Fibroblast of skin of right quadriceps (primary cell): ENCODE measurements around the gene GALNT7.
A peak's percentile ranks its signal among the peaks of the same experiment; 100 is the strongest.
"Not testable (repeated sequence)": the region's sequence is repeated elsewhere in the genome, so short reads cannot be mapped to it uniquely, and the experiment has no call there.

ENCODE experiments used
- DNase-seq: peaks from one replicate; pipeline ENCODE4 v3.0.0-alpha.2; 2013

The GALNT7 gene

GRCh38 chr4:173168396-173169177, at the start of gene GALNT7:
Gene GALNT7 (plus strand): TSS chr4:173168811. CDS start chr4:173168836, 25 bp downstream.
- peak; percentile 48 for DNase-seq

DNA sequence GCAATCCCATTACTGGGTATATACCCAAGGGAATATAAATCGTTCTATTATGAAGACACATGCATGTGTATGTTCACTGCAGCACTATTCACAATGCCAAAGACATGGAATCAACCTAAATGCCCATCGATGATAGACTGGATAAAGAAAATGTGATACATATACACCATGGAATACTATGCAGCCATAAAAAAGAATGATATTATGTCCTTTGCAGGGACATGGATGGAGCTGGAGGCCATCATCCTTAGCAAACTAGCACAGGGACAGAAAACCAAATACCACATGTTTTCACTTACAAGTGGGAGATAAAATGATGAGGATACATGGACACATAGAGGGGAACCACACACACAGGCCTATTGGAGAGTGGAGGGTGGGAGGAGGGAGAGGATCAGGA, 49.8 kb upstream of the GALNT7 start:
- DNase-seq: not testable (repeated sequence)

DNA sequence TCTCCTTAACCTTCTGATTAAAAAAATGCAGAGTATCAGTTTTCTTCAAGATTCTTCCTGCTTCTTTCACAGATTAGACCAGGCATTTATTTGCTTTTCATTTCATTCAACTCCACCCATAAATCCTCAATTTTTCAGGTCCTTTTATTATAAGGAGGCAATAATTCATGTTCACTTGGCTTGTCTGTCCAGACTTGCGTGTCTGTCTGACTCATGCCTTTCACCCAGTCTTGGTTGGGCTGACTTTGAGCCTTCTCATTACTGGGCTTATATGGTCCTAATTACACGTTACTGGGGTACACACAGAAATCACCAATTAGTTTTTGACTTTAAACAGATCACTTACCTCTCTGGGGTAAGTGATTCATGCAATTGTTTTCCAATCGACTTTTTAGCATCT, 48.8 kb upstream of the GALNT7 start:
- peak; percentile 1 for DNase-seq

DNA sequence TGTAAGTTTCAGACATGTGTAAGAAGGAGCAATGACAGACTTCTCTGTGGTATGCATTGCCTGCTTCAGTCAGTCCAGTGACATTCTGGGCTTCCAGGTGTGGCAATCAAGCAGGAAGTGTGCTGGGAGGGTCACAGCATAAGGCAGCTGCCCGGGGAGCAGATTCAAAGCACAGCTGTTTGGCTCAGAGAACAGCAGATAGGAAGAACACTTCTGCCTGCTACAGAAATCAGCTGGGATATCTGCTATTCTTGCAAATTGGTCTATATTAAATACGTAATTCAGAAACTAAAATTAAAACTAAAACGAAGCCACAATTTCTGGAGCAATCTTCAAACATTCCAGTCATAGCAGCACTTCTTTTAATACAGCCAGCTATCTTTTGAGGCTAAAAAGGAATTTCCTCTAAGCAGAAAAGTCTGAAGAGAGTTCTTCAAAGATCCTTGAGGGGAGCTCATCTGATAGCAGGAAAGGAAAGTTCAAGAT, 47.5 kb upstream of the GALNT7 start:
- peak; percentile 34 for DNase-seq

GRCh38 chr4:173124209-173124865, 44.3 kb upstream of the GALNT7 start:
- DNase-seq: no peak

DNA sequence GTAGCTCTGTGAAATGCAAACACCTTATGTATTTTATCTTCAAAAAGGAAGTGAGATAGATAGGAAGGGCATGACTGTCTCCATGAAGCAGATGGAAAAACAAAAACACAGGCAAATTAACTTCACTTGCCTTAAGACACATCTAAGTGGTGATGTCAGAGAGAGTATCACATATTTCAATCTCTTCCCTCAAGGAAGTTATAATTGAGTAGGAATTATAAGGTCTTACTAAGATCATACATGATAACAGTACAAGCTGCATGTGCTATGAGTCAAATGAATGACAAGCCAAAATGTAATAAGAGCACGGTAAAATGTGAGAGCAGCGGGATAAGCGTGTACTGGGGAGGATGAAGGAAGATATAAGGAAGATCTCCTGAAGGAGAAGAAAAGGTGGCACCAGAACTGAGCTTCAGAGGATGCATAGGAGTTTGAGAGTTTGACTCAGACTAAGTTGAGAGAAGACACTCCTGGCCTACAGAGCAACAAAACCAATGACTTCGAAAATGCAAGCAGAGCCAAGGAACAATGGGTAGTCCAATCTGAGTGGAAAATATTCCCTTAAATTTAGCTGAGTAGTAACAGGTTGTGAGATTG, 43.3 kb upstream of the GALNT7 start:
- no peak for DNase-seq

DNA sequence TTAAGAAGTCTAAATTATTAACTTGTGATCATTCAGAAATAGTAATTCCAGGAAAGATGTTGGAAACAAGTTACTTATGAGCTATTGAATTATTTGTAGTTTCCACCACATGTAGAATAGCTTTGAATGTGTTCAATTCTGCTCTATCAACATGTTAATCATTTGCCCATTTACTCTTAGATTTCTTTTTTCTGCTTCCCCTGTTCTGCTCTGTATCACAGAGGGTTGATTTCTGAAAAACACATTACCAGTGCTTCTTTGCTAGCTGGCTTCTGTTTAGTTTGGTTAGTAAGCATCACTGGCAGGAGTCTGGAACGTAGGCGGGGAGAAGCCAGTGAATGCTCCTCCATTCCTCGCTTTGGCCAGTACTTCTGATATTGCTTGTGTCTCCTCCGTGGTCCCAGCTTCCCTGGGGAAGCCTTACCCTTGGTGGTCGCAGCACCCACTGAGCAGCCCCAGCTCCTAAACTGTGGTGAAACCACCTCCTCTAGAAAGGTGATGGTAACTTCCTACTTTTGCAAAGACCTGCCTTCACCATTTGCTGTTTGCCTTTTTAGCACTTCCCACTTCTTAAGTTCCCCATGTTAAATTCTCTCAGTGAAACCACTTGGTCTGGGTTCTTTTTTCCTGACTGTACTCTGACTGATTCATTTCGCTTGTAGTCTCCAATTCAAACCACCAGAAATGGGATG, 40.3 kb upstream of the GALNT7 start:
- no peak for DNase-seq

DNA sequence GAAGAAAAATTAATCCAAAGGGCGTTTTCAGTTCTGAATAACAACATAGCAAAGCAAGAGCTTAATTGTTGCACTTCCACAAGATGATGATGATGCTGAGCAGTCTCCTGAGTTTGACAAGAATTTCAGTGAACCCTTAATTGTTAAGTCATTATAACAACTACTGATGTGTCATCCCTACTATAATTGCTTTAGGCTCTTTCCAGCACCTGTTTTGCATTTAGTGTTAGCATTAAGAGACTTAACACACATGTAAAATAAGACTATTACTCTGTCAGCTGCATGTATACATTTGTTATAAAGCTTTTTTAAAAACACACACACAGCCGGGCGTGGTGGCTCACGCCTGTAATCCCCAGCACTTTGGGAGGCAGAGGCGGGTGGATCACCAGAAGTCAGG, 37.9 kb upstream of the GALNT7 start:
- peak; percentile 12 for DNase-seq

GRCh38 chr4:173134426-173134825, 34.2 kb upstream of the GALNT7 start:
- DNase-seq: no peak

- peak; percentile 13 for DNase-seq
Measured at GRCh38 chr4:173135241-173135847, 33.3 kb upstream of the GALNT7 start.

DNA sequence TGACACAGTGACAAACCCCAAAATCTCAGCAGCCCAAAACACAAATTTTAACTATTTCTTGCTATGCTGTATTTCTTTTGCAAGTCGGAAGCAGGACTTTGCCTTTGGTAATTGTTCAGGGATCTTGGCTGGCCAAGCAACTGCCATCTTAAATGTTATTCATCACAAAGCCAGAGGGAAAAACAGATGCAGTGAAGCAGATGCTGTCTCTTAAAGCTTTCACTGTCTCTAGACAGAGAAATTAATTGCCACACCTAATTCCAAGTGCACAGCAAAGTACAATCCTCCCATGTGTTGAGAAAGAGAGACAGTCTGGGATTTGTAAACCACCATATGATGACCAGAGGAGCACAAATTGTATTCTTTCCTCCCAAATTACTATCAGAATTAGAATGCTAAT, 30.0 kb upstream of the GALNT7 start:
- no peak for DNase-seq

DNA sequence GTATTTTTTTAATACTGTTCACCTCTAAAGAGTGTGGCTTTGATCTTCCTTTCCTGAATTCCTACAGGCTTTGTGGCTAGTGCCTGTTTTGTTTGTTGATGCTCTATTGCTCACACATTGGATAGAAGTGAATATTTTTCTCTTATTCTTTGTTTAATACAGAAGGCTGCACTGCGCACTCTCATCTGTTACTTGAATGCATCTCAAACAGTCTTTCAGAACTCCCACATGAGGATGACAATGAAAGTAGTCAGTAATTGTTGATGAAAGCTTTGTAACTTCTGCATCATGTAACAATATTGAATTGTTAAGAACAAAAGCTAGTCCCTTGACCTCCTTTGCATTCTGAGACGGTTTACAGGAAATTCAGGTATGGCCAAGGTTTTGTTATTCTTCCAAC, 29.1 kb upstream of the GALNT7 start:
- DNase-seq: no peak

DNA sequence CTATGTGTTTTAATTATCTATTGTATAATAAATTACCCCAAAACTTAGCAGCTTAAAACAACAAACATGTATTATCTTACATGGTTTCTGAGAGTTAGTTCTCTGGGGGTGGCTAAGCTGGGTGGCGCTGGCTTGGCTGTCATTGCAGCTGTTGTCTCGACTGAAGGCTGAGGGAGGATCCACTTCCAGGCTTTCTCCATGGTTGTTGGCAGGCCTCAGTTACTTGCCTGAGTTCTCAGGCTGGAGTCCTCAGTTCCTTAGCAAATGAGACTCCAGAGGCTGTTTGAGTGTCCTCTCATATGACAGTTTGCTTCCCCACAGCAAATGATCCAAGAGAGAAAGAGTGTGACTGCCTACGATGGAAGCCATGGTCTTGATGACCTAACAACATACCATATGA, 23.5 kb upstream of the GALNT7 start:
- DNase-seq: no peak

GRCh38 chr4:173146456-173146855, 22.2 kb upstream of the GALNT7 start:
- no peak for DNase-seq

DNA sequence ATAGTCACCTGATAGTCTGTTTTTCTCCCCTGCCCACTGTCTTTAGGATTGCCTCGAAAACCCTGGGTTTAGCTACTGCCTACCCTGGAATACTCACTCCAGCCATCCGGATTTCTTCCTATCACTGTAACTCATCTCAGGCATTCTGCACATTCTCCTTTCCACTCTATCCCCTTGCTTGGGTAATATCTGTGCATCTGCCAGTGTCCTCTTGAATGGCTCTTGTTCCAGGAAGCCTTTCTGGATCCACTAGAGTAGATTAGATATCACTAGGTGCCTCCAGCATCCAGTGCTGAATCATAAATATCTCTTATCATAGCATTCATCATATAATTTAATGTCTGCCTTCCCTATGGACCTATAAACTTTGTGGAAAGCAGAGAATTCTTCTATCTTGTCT, 17.1 kb upstream of the GALNT7 start:
- DNase-seq: no peak

- DNase-seq: no peak
Measured at GRCh38 chr4:173152104-173152503, 16.5 kb upstream of the GALNT7 start.

- no peak for DNase-seq
Measured at GRCh38 chr4:173153445-173153844, 15.2 kb upstream of the GALNT7 start.

- DNase-seq: no peak
Measured at GRCh38 chr4:173159791-173160190, 8.8 kb upstream of the GALNT7 start.

GRCh38 chr4:173160871-173161270, 7.7 kb upstream of the GALNT7 start:
- DNase-seq: no peak

DNA sequence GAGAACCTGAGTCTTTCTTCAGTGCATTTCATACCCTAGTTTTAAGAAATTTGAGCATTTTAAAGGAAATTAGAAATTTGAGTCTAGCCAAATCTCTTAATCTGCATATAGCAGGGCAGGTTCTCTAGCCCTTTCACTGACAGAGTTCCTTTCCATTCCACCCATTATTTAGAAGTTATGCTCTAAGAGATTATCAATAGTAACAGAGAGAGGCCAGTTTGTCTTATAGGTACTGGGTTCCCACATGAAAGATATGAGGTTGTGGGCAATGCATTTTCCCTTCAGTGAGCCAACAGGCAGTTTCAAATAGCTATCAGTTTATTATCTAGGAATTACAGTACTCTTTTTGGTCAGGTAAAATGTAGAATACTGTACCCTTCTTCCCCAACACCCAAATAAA, 7.3 kb upstream of the GALNT7 start:
- no peak for DNase-seq

GRCh38 chr4:173165706-173166105, 2.9 kb upstream of the GALNT7 start:
- no peak for DNase-seq

DNA sequence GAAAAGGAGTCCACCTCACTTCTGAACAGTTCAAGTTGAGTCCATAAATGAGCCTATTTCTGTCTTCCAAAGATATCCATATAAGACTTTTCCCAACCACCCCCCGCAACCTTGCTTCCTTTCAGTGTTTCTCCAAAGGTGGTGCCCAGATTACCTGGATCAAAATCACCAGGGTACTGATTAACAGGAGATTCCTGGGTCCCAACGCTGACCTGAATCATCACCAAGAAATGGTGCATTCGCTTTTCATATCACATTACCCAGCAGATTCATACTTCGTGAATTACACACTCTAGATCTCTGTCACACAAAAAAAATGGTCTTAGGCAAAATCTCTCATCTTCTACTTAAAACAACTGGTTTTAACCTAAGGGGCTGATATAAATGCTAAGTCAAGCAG, 2.1 kb upstream of the GALNT7 start:
- no peak for DNase-seq
